Measurements from ENCODE around the gene KLKB1.
"Not testable (repeated sequence)": the region's sequence is repeated elsewhere in the genome, so short reads cannot be mapped to it uniquely, and the experiment has no call there.

KLKB1 gene

DNA sequence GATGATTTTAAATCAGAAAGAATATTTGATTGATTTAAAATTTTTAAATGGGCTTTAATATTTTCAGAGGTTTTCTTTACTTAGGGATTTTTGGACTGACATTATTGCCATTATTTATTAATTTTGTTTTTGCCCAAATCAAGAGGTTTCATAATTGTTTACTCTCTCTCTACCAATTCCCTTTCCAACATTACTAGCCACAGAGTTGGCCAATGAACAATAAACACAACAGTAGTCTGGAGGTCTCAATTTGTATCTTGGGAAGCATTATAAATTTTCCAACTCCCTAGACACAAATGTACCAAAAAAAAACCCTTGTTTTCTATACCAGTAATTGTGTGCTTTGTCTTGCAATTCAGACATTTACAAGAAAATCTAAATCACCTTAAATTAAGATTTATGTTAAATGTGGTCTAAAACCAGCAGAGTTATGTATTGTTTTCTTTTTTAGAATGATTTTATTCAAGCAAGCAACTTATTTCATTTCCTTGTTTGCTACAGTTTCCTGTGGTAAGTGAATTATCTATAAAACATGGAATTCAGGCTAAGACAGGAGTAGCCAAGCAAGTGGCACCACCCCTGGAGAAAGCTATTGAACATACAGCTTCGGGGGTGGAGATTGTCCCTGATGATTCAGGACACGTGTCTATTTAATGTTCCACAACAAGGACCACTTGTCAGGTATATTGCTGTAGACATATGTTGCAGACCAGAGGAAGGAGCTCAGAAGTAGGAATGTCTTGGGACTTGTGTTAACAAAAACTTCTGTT, 622 bp downstream of the KLKB1 start:
- DNase-seq, result peak; percentile 0

DNA sequence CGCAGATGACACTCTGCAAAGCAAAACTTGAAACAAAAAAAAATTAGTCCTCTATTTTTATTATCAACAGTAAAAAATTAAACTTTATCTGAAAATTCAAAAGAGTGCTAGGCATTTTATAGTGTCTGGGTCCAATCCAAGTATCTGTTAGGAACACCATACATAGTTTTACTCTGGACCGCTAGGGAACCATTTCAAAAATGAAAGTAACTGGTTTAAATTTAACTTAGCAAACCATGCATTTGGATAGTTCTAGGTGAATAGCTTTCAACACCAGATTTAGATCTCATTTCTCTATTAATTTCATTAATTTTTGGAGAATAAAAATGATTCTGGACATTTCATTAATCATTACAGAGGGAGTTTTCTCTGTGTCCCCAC, 1.2 kb downstream of the KLKB1 start:
- no peak for DNase-seq

GRCh38 chr4:186234367-186234766, 7.1 kb downstream of the KLKB1 start:
- DNase-seq, result no peak

GRCh38 chr4:186236126-186236525, 8.8 kb downstream of the KLKB1 start:
- no peak for DNase-seq

GRCh38 chr4:186240452-186240847, 13.1 kb downstream of the KLKB1 start:
- no peak for DNase-seq

DNA sequence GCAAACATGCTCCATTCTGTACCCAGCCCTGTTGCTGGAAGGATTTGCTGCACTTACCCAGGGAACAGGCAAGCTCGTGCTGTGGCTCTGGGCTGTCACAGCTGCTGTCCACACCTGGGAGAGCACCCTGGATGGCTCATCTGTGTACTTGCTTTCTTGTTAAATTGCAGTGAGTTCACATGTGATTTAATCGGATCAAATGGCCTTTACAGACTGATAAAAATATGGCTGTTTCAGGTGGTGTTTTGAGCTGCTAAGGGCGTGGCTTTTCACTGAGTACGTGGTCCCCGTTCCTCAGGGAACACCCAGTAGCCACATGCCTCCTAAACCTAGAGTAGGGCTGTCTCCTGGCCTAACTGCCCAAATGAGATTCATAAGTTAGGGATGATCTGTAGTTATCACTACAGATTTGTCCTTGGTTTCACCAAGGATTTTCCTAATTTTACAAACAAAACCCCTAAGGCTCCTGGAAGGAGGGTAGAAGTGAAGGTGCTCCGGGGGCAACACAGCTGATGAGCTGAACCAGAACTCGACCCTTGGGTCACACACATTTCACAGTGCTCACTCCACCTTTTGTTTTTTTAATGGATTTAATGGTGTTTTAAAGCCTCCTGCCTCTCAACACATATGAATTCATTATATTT, 13.7 kb downstream of the KLKB1 start:
- no peak for DNase-seq

- no peak for DNase-seq
Observed at GRCh38 chr4:186241616-186242015, 14.3 kb downstream of the KLKB1 start.

GRCh38 chr4:186242031-186242430, 14.7 kb downstream of the KLKB1 start:
- DNase-seq, result not testable (repeated sequence)

GRCh38 chr4:186243331-186243730, 16.0 kb downstream of the KLKB1 start:
- no peak for DNase-seq

- DNase-seq, result no peak
Observed at GRCh38 chr4:186244835-186245234, 17.5 kb downstream of the KLKB1 start.

GRCh38 chr4:186247062-186247752, 19.9 kb downstream of the KLKB1 start:
- DNase-seq, result not testable (repeated sequence)

GRCh38 chr4:186248643-186249042, 21.3 kb downstream of the KLKB1 start:
- DNase-seq, result no peak

- no peak for DNase-seq
Observed at GRCh38 chr4:186249785-186250754, 22.8 kb downstream of the KLKB1 start.

GRCh38 chr4:186250760-186251159, 23.5 kb downstream of the KLKB1 start:
- no peak for DNase-seq

DNA sequence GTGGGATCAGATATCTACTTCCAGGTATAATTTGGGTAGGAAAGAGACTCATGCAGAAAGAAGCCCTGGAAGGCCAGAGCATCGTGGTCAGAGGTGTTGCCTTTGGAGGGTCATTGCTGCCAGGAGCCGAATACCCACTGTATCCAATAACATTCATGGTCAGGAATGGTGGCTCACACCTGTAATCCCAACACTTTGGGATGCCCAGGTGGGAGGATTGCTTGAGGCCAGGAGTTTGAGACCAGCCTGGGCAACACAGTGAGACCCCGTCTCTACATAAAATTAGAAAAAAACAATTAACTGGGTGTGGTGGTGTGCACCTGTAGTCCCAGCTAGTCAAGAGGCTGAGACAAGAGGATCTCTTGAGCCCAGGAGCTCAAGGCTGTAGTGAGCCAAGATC, 27.8 kb downstream of the KLKB1 start:
- DNase-seq, result no peak

DNA sequence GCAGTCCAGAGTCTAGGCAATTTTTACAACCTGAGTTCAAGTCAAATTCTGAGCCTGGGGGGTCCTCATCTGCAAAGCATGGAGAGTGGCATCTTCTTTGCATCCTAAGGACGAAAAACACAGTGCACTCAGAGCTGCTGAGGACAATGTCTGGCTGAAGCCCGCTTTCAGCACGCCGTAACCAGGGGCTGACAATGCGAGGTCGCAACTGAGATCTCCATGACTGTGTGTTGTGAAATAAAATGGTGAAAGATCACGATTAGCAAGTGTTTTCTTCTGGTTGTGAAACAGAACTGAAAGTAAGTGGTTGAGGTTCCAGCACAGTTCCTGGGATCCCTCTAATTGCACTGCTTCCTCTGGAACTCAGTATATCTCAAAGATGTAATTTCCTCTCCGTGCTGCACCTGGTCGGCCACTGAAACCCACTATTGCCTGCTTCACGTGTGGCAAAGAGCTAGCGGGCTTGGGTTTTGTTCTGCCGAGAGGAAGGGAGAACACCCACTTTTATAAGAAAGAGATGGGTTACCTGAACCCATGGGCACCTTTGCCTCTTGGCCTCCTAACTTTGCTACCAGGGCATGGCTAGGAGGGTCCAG, 31.0 kb downstream of the KLKB1 start:
- DNase-seq, result no peak

GRCh38 chr4:186260117-186260503, 32.8 kb downstream of the KLKB1 start:
- no peak for DNase-seq

GRCh38 chr4:186260504-186261448, 33.5 kb downstream of the KLKB1 start:
- no peak for DNase-seq

DNA sequence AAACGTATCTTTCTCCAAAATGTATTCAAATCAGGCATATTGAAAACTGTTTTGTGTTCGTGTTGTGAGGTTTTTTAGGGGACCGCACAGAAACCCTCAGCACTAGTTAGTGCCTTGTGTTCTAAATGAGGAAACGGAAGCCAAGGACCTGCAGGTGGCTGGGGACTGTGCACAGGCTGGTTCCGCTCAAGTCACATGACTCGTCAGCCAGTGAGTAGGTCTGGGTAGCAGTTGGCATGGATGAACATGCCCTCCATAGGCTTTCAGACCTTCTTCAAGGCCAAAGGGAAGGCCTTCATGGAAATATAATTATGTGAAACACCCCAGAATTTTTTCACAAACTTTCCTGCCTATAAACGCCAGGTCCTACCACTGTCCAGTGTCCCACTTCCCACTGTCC, 37.4 kb downstream of the KLKB1 start:
- DNase-seq, result no peak

DNA sequence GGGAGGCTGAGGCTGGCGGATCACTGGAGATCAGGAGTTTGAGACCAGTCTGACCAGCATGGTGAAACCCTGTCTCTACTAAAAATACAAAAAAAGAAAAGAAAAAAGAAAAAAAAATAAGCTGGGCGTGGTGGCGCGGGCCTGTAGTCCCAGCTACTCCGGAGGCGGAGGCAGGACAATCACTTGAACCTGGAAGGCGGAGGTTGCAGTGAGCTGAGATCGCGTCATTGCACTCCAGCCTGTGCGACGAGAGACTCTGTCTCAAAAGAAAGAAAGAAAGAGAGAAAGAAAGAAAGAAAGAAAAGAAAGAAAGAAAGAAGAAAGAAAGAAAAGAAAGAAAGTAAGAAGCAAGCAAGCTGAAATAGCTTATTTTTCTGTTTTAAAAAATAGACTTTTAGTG, 37.9 kb downstream of the KLKB1 start:
- not testable (repeated sequence) for DNase-seq
